H1 (cell line): Measurements from ENCODE around the gene PUSL1. TPM values are rescaled to one million over a fixed set of nuclear protein-coding genes. Genes with fewer than 3 reads are reported as not detected.

Experiments used
- CTCF ChIA-PET: fragments of 300-600 bp; sonication (Branson Sonifier 250); formaldehyde crosslinking; loops from one replicate; lab custom pipeline; 2021; ENCODE audit not compliant: partially characterized antibody; lab: Charles Lee
- POLR2A ChIA-PET: fragments of 300-600 bp; sonication (Branson Sonifier 250); formaldehyde crosslinking; loops from one replicate; lab custom pipeline; 2021; ENCODE audit warnings: inconsistent platforms; ENCODE audit not compliant: partially characterized antibody; lab: Charles Lee
- DNase-seq, 2 experiments: peaks; one replicate each; pipeline versions ENCODE4 v3.0.0 to v3.0.0-alpha.2; 2010 to 2022; ENCODE audit warnings: low spot score in 2 of 2, low read depth in 1 of 2, mixed read lengths in 1 of 2
- FAIRE-seq: peaks from 2 replicates; lab custom pipeline; 2011; peaks lifted over from hg19 to GRCh38; lab: Jason Lieb, UNC
- H2AFZ ChIP-seq: 2 replicates; pipeline ENCODE4 v1.8.1; 2012; ENCODE audit warnings: low read length, inconsistent platforms
- H2AK5ac ChIP-seq: 2 replicates; pipeline ENCODE4 v1.6.1; 2013; ENCODE audit warnings: low read depth, low read length
- H2BK120ac ChIP-seq: replicated peaks from 2 replicates; pipeline ENCODE3; 2013; ENCODE audit warnings: low read depth, low read length, inconsistent platforms
- H2BK12ac ChIP-seq: 2 replicates; pipeline ENCODE4 v1.6.1; 2013; ENCODE audit warnings: low read depth, low read length
- H2BK15ac ChIP-seq: 2 replicates; pipeline ENCODE4 v1.6.1; 2013; ENCODE audit warnings: low read length
- H2BK20ac ChIP-seq: 2 replicates; pipeline ENCODE4 v1.6.1; 2013; ENCODE audit warnings: low read length
- H2BK5ac ChIP-seq: 2 replicates; pipeline ENCODE4 v1.6.1; 2013; ENCODE audit warnings: low read depth, low read length
- H3K14ac ChIP-seq: 2 replicates; pipeline ENCODE4 v1.6.1; 2013; ENCODE audit warnings: inconsistent platforms; ENCODE audit not compliant: insufficient read length
- H3K18ac ChIP-seq: 2 replicates; pipeline ENCODE4 v1.6.1; 2013; ENCODE audit warnings: low read length; ENCODE audit errors: extremely low read depth
- H3K23ac ChIP-seq: 2 replicates; pipeline ENCODE4 v1.6.1; 2013; ENCODE audit warnings: inconsistent platforms; ENCODE audit not compliant: insufficient read length
- H3K23me2 ChIP-seq: 2 replicates; pipeline ENCODE4 v1.6.1; 2013; ENCODE audit warnings: low read depth, low read length
- H3K27ac ChIP-seq: 2 replicates; pipeline ENCODE4 v1.6.1; 2011; ENCODE audit warnings: low read depth, low read length, inconsistent platforms
- H3K27me3 ChIP-seq, 4 experiments: replicated peaks in 1 of 4; 1 replicate in 1 of 4; 2 replicates in 3 of 4; pipeline versions ENCODE4 v1.6.1 to v1.8.1; 2011 to 2013; ENCODE audit warnings: low read length in 3 of 4, mild to moderate bottlenecking in 3 of 4, inconsistent platforms in 2 of 4, mixed read lengths in 2 of 4, moderate library complexity in 1 of 4; ENCODE audit not compliant: control insufficient read depth in 3 of 4, insufficient read depth in 3 of 4; ENCODE audit errors: extremely low read depth in 1 of 4
- H3K36me3 ChIP-seq, 4 experiments: 2 replicates each; pipeline versions ENCODE4 v1.6.1 to v1.8.1; 2011 to 2013; ENCODE audit warnings: mild to moderate bottlenecking in 4 of 4, low read length in 3 of 4, moderate library complexity in 2 of 4, control low read depth in 1 of 4, inconsistent platforms in 1 of 4; ENCODE audit not compliant: insufficient read depth in 4 of 4, control insufficient read depth in 2 of 4
- H3K4ac ChIP-seq: replicated peaks from 2 replicates; pipeline ENCODE3; 2013; ENCODE audit warnings: low read length, low read depth, mixed read lengths, inconsistent platforms; ENCODE audit not compliant: insufficient read length
- H3K4me1 ChIP-seq, 4 experiments: replicated peaks in 1 of 4; 1 replicate in 1 of 4; 2 replicates in 3 of 4; pipeline versions ENCODE4 v1.6.1 to v1.8.1; 2011 to 2013; ENCODE audit warnings: low read length in 3 of 4, inconsistent platforms in 2 of 4, mixed read lengths in 1 of 4; ENCODE audit not compliant: insufficient read depth in 4 of 4, control insufficient read depth in 3 of 4
- H3K4me2 ChIP-seq, 2 experiments: 2 replicates each; pipeline versions ENCODE4 v1.6.1 to v1.8.1; 2011 to 2013; ENCODE audit warnings: low read depth in 2 of 2, low read length in 2 of 2, control low read depth in 1 of 2, inconsistent platforms in 1 of 2, mild to moderate bottlenecking in 1 of 2; ENCODE audit not compliant: insufficient read depth in 1 of 2
- H3K4me3 ChIP-seq, 4 experiments: fragments of 200-600, 300-600 bp in 1 of 4; sonication (generic), shearing (Covaris generic), sonication (Bioruptor Twin) in 1 of 4; 2 replicates each; pipeline versions ENCODE4 v1.5.1 to v1.8.1; 2011 to 2016; ENCODE audit warnings: low read length in 4 of 4, low read depth in 3 of 4, control low read depth in 2 of 4, inconsistent platforms in 2 of 4, mild to moderate bottlenecking in 2 of 4, mixed read lengths in 1 of 4, moderate library complexity in 1 of 4; ENCODE audit not compliant: insufficient read depth in 2 of 4; ENCODE audit errors: extremely low read depth in 1 of 4
- H3K56ac ChIP-seq: replicated peaks from 2 replicates; pipeline ENCODE3; 2013; ENCODE audit warnings: low read depth, mild to moderate bottlenecking, mixed read lengths, low read length, inconsistent platforms; ENCODE audit not compliant: insufficient read length
- H3K79me1 ChIP-seq: 2 replicates; pipeline ENCODE4 v1.6.1; 2013; ENCODE audit warnings: low read depth, low read length, control low read depth
- H3K79me2 ChIP-seq, 2 experiments: 2 replicates each; pipeline versions ENCODE4 v1.6.1 to v1.8.1; 2012 to 2013; ENCODE audit warnings: low read length in 2 of 2, mild to moderate bottlenecking in 2 of 2, inconsistent platforms in 1 of 2; ENCODE audit not compliant: insufficient read depth in 2 of 2, control insufficient read depth in 1 of 2
- H3K9ac ChIP-seq, 4 experiments: replicated peaks in 1 of 4; 1 replicate in 1 of 4; 2 replicates in 3 of 4; pipeline versions ENCODE4 v1.6.1 to v1.8.1; 2011 to 2013; ENCODE audit warnings: low read depth in 3 of 4, low read length in 3 of 4, control low read depth in 2 of 4, mild to moderate bottlenecking in 2 of 4, moderate library complexity in 2 of 4, inconsistent platforms in 1 of 4; ENCODE audit errors: extremely low read depth in 1 of 4
- H3K9me3 ChIP-seq, 2 experiments: 2 replicates each; pipeline versions ENCODE4 v1.6.1 to v1.8.1; 2012 to 2013; ENCODE audit warnings: mild to moderate bottlenecking in 2 of 2, moderate library complexity in 2 of 2, control low read depth in 1 of 2, inconsistent platforms in 1 of 2, low read depth in 1 of 2, low read length in 1 of 2, mixed read lengths in 1 of 2; ENCODE audit not compliant: insufficient read depth in 2 of 2
- H4K20me1 ChIP-seq, 2 experiments: replicated peaks in 1 of 2; 2 replicates each; pipeline versions ENCODE3 to v1.8.1; 2011 to 2013; ENCODE audit warnings: inconsistent platforms in 2 of 2, low read length in 2 of 2, mild to moderate bottlenecking in 1 of 2; ENCODE audit not compliant: insufficient read depth in 2 of 2, control insufficient read depth in 1 of 2
- H4K5ac ChIP-seq: 2 replicates; pipeline ENCODE4 v1.6.1; 2013; ENCODE audit warnings: low read length, low read depth, mixed read lengths, inconsistent platforms; ENCODE audit not compliant: insufficient read length
- H4K8ac ChIP-seq: 2 replicates; pipeline ENCODE4 v1.8.0; 2013; ENCODE audit warnings: mild to moderate bottlenecking, moderate library complexity, low read length, inconsistent platforms; ENCODE audit not compliant: insufficient read depth; ENCODE audit errors: extremely low read depth
- H4K91ac ChIP-seq: replicated peaks from 2 replicates; pipeline ENCODE3; 2013; ENCODE audit warnings: low read length, mixed read lengths, inconsistent platforms; ENCODE audit not compliant: insufficient read length
- CBX8 ChIP-seq: fragments of 300-800, 300-1000 bp; sonication (generic); IDR thresholded peaks from 2 replicates; pipeline ENCODE4 v1.7.1; 2016; ENCODE audit warnings: low read depth, low read length, borderline replicate concordance
- CEBPB ChIP-seq: IDR thresholded peaks from 2 replicates; pipeline ENCODE4 v1.6.1; 2012; ENCODE audit warnings: low read depth, low read length
- CREB1 ChIP-seq: IDR thresholded peaks from 2 replicates; pipeline ENCODE4 v1.6.1; 2012; ENCODE audit warnings: inconsistent platforms
- EGR1 ChIP-seq: IDR thresholded peaks from 2 replicates; pipeline ENCODE4 v1.6.1; 2011; ENCODE audit warnings: low read depth, low read length, borderline replicate concordance
- KDM5A ChIP-seq: fragments of 200-600 bp; IDR thresholded peaks from 2 replicates; pipeline ENCODE4 v1.7.1; 2012; ENCODE audit warnings: mild to moderate bottlenecking, low read length, inconsistent platforms, mixed read lengths
- SIN3A ChIP-seq, 2 experiments: IDR thresholded peaks in 1 of 2; conservative IDR thresholded peaks in 1 of 2; 2 replicates each; pipeline ENCODE4 v1.6.1; 2011 to 2012; ENCODE audit warnings: low read length in 2 of 2, improper control_type of control experiment in 1 of 2, low read depth in 1 of 2, mild to moderate bottlenecking in 1 of 2
- SIRT6 ChIP-seq: IDR thresholded peaks from one replicate; pipeline ENCODE4 v1.7.1; 2012; ENCODE audit warnings: low read length, inconsistent platforms
- SP1 ChIP-seq: IDR thresholded peaks from 2 replicates; pipeline ENCODE4 v1.6.1; 2011; ENCODE audit warnings: low read depth, low read length
- WGBS, 2 experiments: shearing (Covaris generic) in 1 of 2; methylation state at CpG; one replicate each; pipeline versions ENCODE4 v1.1.6 to v1.1.7; 2013 to 2015; ENCODE audit warnings: low lambda C conversion rate in 2 of 2, mixed read lengths in 2 of 2, inconsistent platforms in 1 of 2, low coverage in 1 of 2, missing lambda C conversion rate in 1 of 2; ENCODE audit not compliant: insufficient replicate concordance in 2 of 2, insufficient coverage in 1 of 2, insufficient read length in 1 of 2; ENCODE audit errors: extremely low coverage in 1 of 2, missing lambda C conversion rate in 1 of 2; 5-methylcytosine and 5-hydroxymethylcytosine counted together
- polyA plus RNA-seq, 7 experiments: library from polyadenylated mRNA; depleted of rRNA in 3 of 7; stranded (reverse) in 5 of 7; unstranded in 2 of 7; fragments of >200 nt in 5 of 7; fragments of 200-250 nt in 2 of 7; gene quantifications; 1 replicate in 5 of 7; 2 replicates in 1 of 7; 4 replicates in 1 of 7; pipeline versions ENCODE4 v1.2.1 to v1.2.3, GENCODE V29; 2011 to 2013; ENCODE audit warnings: missing spikeins in 2 of 7, mixed read lengths in 2 of 7
- total RNA-seq: library from RNA; stranded (reverse); fragmentation: NEBNext Ultra II Directional; extraction: Animal tissue kit (Norgen Biotek cat#: 25700); gene quantifications from 2 replicates; pipeline ENCODE4 v1.2.1, GENCODE V29; 2021
- TF ChIP-seq, protein P1 (sequence below): IDR thresholded peaks from 2 replicates; pipeline ENCODE4 v1.6.1; 2012; ENCODE audit warnings: inconsistent platforms
- TF ChIP-seq, protein P2 (sequence below), 3 experiments: IDR thresholded peaks; 1 replicate in 2 of 3; 2 replicates in 1 of 3; pipeline versions ENCODE4 v1.5.1 to v1.6.1; 2011; ENCODE audit warnings: low read length in 3 of 3, mild to moderate bottlenecking in 3 of 3, inconsistent platforms in 2 of 3, low read depth in 1 of 3, moderate library complexity in 1 of 3; ENCODE audit not compliant: insufficient read depth in 1 of 3; ENCODE audit errors: control extremely low read depth in 1 of 3

PUSL1 gene
- total and polyA plus RNA-seq, 2 of the 8 experiments (the other 6 are each of a cell fraction or from before 2014, with no cell fraction given), result 38.8 to 87.4 TPM

DNA sequence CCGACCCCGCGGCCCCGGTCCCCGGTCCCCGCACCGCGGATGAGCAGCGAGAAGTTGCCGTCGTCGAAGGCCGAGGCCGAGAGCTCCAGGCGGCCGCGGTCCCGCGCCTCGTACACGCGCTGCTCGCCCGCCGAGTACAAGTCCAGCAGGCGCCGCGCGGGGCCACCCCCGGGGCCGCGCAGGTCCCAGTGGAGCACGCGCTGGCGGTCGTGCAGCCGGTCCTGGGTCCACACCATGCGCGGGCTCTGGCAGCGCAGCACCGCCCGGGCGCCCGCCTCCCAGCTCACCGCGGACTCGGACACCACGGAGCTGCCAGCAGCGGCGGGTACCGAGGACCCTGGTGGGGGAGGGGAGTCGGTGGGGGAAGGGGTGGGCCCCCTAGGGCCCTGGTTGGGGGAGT is 47.0 kb downstream of the PUSL1 start:
- Histone ChIP-seq H2BK5ac (no peak overlapping the region), H3K18ac (peak overlapping the region; percentile 60), H2AK5ac (no peak overlapping the region), H3K79me1 (no peaks in the 10 kb centered on the region), H3K23ac (no peak overlapping the region), H3K9me3 (no peaks in the 10 kb centered on the region), H3K79me2 (no peaks in the 10 kb centered on the region), H3K4me1 (peaks cover 2 to 48% (median 38%) of the 10 kb centered on the region in 4 experiments), H3K27me3 (peaks cover 9 to 17% (median 14%) of the 10 kb centered on the region in 4 experiments), H3K14ac (no peak overlapping the region), H3K23me2 (peaks cover 16% of the 10 kb centered on the region; the same call in 1 of the 2 replicates), H2AFZ (no peak overlapping the region), H2BK12ac (no peak overlapping the region), H2BK15ac (no peak overlapping the region), H4K20me1 (peaks cover 0 to 6% of the 10 kb centered on the region in 2 experiments), H4K5ac (no peak overlapping the region), H4K91ac (no peak overlapping the region), H2BK120ac (no peak overlapping the region), H3K9ac (no peak overlapping the region), H3K56ac (no peak overlapping the region), H3K4me2 (peak overlapping the region; percentile 69 to 95), H3K4me3 (peak overlapping the region in 3 of 4 experiments; percentile 23 to 61 (median 26); a peak in 5 of 8 replicates), H3K36me3 (no peaks in the 10 kb centered on the region), H2BK20ac (no peak overlapping the region), H3K27ac (no peak overlapping the region), H4K8ac (no peak overlapping the region; the same call in 1 of the 2 replicates), H3K4ac (no peak overlapping the region)
- DNase-seq, result peak in 1 of 2 experiments; percentile 74
- FAIRE-seq, result no peak
- ChIA-PET CTCF (interaction anchor here (1.0 kb wide), 2 partner anchors 10 to 14 kb away, joined by 3 read pairs; no protein-coding TSS in a partner anchor), POLR2A (interaction anchor here (0.8 to 5.1 kb wide), 3 partner anchors 17 to 47 kb away, joined by 3 to 80 read pairs (median 4); partner anchors contain the start of gene AURKAIP1)
- 9% methylated on average over 9 of the region's 52 CpGs; no CpG with 5 or more reads in 1 of the 2 experiments for WGBS, 2 experiments
- TF ChIP-seq SP1, result no peak
- TF ChIP-seq KDM5A, result no peak
- TF ChIP-seq CEBPB, result no peak
- TF ChIP-seq, protein P1, sequence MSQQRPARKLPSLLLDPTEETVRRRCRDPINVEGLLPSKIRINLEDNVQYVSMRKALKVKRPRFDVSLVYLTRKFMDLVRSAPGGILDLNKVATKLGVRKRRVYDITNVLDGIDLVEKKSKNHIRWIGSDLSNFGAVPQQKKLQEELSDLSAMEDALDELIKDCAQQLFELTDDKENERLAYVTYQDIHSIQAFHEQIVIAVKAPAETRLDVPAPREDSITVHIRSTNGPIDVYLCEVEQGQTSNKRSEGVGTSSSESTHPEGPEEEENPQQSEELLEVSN, result peak; percentile 68
- no peak for TF ChIP-seq SIRT6
- no peak for TF ChIP-seq CBX8
- TF ChIP-seq CREB1, result no peak
- TF ChIP-seq SIN3A (conservative IDR thresholded peaks at IDR 0.05 in 1 of 2, IDR thresholded peaks at IDR 0.05 in 1 of 2; ENCODE audit: low read depth in 1 of 2, low read length in 2 of 2), result no peak
- TF ChIP-seq EGR1, result no peak
- TF ChIP-seq, protein P2, sequence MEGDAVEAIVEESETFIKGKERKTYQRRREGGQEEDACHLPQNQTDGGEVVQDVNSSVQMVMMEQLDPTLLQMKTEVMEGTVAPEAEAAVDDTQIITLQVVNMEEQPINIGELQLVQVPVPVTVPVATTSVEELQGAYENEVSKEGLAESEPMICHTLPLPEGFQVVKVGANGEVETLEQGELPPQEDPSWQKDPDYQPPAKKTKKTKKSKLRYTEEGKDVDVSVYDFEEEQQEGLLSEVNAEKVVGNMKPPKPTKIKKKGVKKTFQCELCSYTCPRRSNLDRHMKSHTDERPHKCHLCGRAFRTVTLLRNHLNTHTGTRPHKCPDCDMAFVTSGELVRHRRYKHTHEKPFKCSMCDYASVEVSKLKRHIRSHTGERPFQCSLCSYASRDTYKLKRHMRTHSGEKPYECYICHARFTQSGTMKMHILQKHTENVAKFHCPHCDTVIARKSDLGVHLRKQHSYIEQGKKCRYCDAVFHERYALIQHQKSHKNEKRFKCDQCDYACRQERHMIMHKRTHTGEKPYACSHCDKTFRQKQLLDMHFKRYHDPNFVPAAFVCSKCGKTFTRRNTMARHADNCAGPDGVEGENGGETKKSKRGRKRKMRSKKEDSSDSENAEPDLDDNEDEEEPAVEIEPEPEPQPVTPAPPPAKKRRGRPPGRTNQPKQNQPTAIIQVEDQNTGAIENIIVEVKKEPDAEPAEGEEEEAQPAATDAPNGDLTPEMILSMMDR (IDR thresholded peaks at IDR 0.05; ENCODE audit: control extremely low read depth in 1 of 3, insufficient read depth in 1 of 3, low read depth in 1 of 3, low read length in 3 of 3), result no peak
